Skin epidermis (tissue), 12 donors: ENCODE results near the gene MRGPRE.

Experiments used
- H3K27ac ChIP-seq, 21 experiments: fragments of 200-600 bp; sonication (generic) in 11 of 21; one replicate each; pipeline ENCODE4 v1.5.0; 2020; ENCODE audit warnings: mild to moderate bottlenecking in 3 of 21, inconsistent platforms in 2 of 21, moderate library complexity in 2 of 21
- H3K4me3 ChIP-seq, 7 experiments: fragments of 200-600 bp; sonication (generic) in 2 of 7; one replicate each; pipeline ENCODE4 v1.5.0; 2020; ENCODE audit warnings: inconsistent platforms in 2 of 7, mild to moderate bottlenecking in 2 of 7, moderate library complexity in 1 of 7

Gene MRGPRE

GRCh38 chr11:3227568-3228444 is 4.4 kb downstream of the MRGPRE start:
- H3K27ac ChIP-seq: no peak overlapping the region

GRCh38 chr11:3226846-3227567 is 5.2 kb downstream of the MRGPRE start:
- no peak overlapping the region for H3K4me3 ChIP-seq
- H3K27ac ChIP-seq: no peak overlapping the region

More at GRCh38 chr11:3227568-3228444, 4.4 kb downstream of the MRGPRE start:
- H3K4me3 ChIP-seq: no peak overlapping the region

GRCh38 chr11:3225826-3226750 is 6.1 kb downstream of the MRGPRE start:
- Histone ChIP-seq H3K4me3 (no peak overlapping the region), H3K27ac (no peak overlapping the region)

- no peak overlapping the region for H3K4me3 ChIP-seq
- H3K27ac ChIP-seq: no peak overlapping the region
These were observed 7.0 kb downstream of the MRGPRE start for GRCh38 chr11:3225159-3225758.

- no peak overlapping the region for H3K27ac ChIP-seq
- no peak overlapping the region for H3K4me3 ChIP-seq
These were observed 7.7 kb downstream of the MRGPRE start for GRCh38 chr11:3224401-3225057.

GRCh38 chr11:3223932-3224381 is 8.3 kb downstream of the MRGPRE start:
- H3K27ac ChIP-seq: no peak overlapping the region
- H3K4me3 ChIP-seq: no peak overlapping the region

GRCh38 chr11:3222941-3223915 is 9.0 kb downstream of the MRGPRE start:
- Histone ChIP-seq H3K27ac (no peak overlapping the region), H3K4me3 (no peak overlapping the region)

- H3K4me3 ChIP-seq: no peak overlapping the region
- H3K27ac ChIP-seq: no peak overlapping the region
These were observed 10.0 kb downstream of the MRGPRE start for GRCh38 chr11:3222003-3222855.

GRCh38 chr11:3221408-3222002 is 10.7 kb downstream of the MRGPRE start:
- Histone ChIP-seq H3K4me3 (no peak overlapping the region), H3K27ac (no peak overlapping the region)

- Histone ChIP-seq H3K27ac (no peak overlapping the region), H3K4me3 (no peak overlapping the region)
These were observed 11.5 kb downstream of the MRGPRE start for GRCh38 chr11:3220521-3221407.

- H3K27ac ChIP-seq: no peak overlapping the region
- H3K4me3 ChIP-seq: no peak overlapping the region
These were observed 12.1 kb downstream of the MRGPRE start for GRCh38 chr11:3220101-3220500.

- H3K4me3 ChIP-seq: no peak overlapping the region
These were observed 12.8 kb downstream of the MRGPRE start for GRCh38 chr11:3219281-3219892.

GRCh38 chr11:3218483-3219280 is 13.5 kb downstream of the MRGPRE start, which contains the start of gene MRGPRG:
TSS of gene MRGPRG (minus strand) at chr11:3218813. CDS start at chr11:3218813, 0 bp downstream.
- H3K27ac ChIP-seq: no peak within 1 kb of the TSS
- no peak within 1 kb of the TSS for H3K4me3 ChIP-seq

More at GRCh38 chr11:3219281-3219892, 12.8 kb downstream of the MRGPRE start:
- H3K27ac ChIP-seq: no peak overlapping the region

GRCh38 chr11:3217818-3218482 is 14.3 kb downstream of the MRGPRE start:
- Histone ChIP-seq H3K27ac (no peak overlapping the region), H3K4me3 (no peak overlapping the region)
